Astrocyte (in vitro differentiated cells and primary cell): ENCODE data around the gene EDARADD. TPM values are rescaled to one million over a fixed set of nuclear protein-coding genes. Genes with fewer than 3 reads are reported as not detected.

Source experiments
- DNase-seq: peaks from one replicate; pipeline ENCODE4 v3.0.0-alpha.2; 2010; ENCODE audit warnings: low read depth
- FAIRE-seq: peaks from 2 replicates; lab custom pipeline; 2011; peaks lifted over from hg19 to GRCh38; lab: Jason Lieb, UNC
- H2AFZ ChIP-seq: 2 replicates; pipeline ENCODE4 v1.6.0; 2012; ENCODE audit warnings: low read depth, low read length, inconsistent platforms
- H3K27ac ChIP-seq: 2 replicates; pipeline ENCODE4 v1.5.1; 2011; ENCODE audit warnings: low read depth, low read length, inconsistent platforms
- H3K27me3 ChIP-seq: 2 replicates; pipeline ENCODE4 v1.6.0; 2011; ENCODE audit warnings: low read length, inconsistent platforms; ENCODE audit not compliant: insufficient read depth
- H3K36me3 ChIP-seq: 2 replicates; pipeline ENCODE4 v1.5.1; 2011; ENCODE audit warnings: low read length, inconsistent platforms; ENCODE audit not compliant: insufficient read depth
- H3K4me1 ChIP-seq: 2 replicates; pipeline ENCODE4 v1.5.1; 2011; ENCODE audit warnings: low read length, inconsistent platforms; ENCODE audit not compliant: insufficient read depth
- H3K4me2 ChIP-seq: 2 replicates; pipeline ENCODE4 v1.6.0; 2012; ENCODE audit warnings: low read length, inconsistent platforms
- H3K4me3 ChIP-seq: 2 replicates; pipeline ENCODE4 v1.5.1; 2011; ENCODE audit warnings: low read depth, mild to moderate bottlenecking, low read length, inconsistent platforms; ENCODE audit not compliant: insufficient read depth
- H3K79me2 ChIP-seq: 2 replicates; pipeline ENCODE4 v1.6.0; 2012; ENCODE audit warnings: mild to moderate bottlenecking, low read length, inconsistent platforms; ENCODE audit not compliant: insufficient read depth
- H3K9ac ChIP-seq: 2 replicates; pipeline ENCODE4 v1.6.0; 2012; ENCODE audit warnings: mild to moderate bottlenecking, low read length, inconsistent platforms
- H3K9me3 ChIP-seq: 2 replicates; pipeline ENCODE4 v1.5.1; 2012; ENCODE audit warnings: low read depth, mild to moderate bottlenecking, low read length, inconsistent platforms; ENCODE audit not compliant: insufficient read depth
- H4K20me1 ChIP-seq: 2 replicates; pipeline ENCODE4 v1.6.0; 2012; ENCODE audit warnings: low read length, inconsistent platforms; ENCODE audit not compliant: insufficient read depth
- H3K27ac Mint-ChIP-seq: one replicate; pipeline ENCODE4 v1.8.0; 2021; ENCODE audit warnings: mild to moderate bottlenecking, mixed read lengths; ENCODE audit not compliant: unreplicated experiment
- H3K27me3 Mint-ChIP-seq: one replicate; pipeline ENCODE4 v1.8.0; 2021; ENCODE audit warnings: low read depth, mixed read lengths; ENCODE audit not compliant: unreplicated experiment
- H3K36me3 Mint-ChIP-seq: one replicate; pipeline ENCODE4 v1.8.0; 2021; ENCODE audit warnings: low read depth, mixed read lengths; ENCODE audit not compliant: unreplicated experiment
- H3K4me1 Mint-ChIP-seq: one replicate; pipeline ENCODE4 v1.8.0; 2021; ENCODE audit warnings: low read depth, mixed read lengths; ENCODE audit not compliant: unreplicated experiment
- H3K4me3 Mint-ChIP-seq: one replicate; pipeline ENCODE4 v1.8.0; 2021; ENCODE audit warnings: mild to moderate bottlenecking, moderate library complexity, mixed read lengths; ENCODE audit not compliant: unreplicated experiment
- H3K9me3 Mint-ChIP-seq: one replicate; pipeline ENCODE4 v1.8.0; 2021; ENCODE audit warnings: mild to moderate bottlenecking, mixed read lengths; ENCODE audit not compliant: unreplicated experiment
- CTCF ChIP-seq: IDR thresholded peaks from 2 replicates; pipeline ENCODE4 v1.5.1; 2011; ENCODE audit warnings: low read depth, mild to moderate bottlenecking, inconsistent platforms, low read length, moderate library complexity; ENCODE audit not compliant: insufficient read depth
- EZH2 ChIP-seq: IDR thresholded peaks from 2 replicates; pipeline ENCODE4 v1.6.1; 2012; ENCODE audit warnings: mild to moderate bottlenecking, low read length, inconsistent platforms; ENCODE audit not compliant: insufficient read depth
- total RNA-seq: library from RNA; stranded (reverse); gene quantifications from 2 replicates; pipeline ENCODE4 v1.2.1, GENCODE V29; 2021

Gene EDARADD
- total RNA-seq, 1 donor from 2014 or later, result 0.98 TPM

DNA sequence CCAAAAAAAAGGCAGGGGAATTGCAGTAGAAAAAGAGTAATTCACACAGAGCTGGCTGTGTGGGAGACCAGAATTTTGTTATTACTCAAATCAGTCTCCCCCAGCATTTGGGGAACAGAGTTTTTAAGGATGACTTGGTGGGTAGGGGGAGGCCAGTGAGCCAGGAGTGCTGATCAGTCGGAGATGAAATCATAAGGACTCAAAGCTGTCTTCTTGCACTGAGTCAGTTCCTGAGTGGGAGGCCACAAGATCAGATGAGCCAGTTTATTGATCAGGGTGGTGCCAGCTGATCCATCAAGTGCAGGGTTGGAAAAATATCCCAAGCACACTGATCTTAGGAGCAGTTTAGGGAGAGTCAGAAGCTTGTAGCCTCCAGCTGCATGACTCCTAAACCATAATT, 23.7 kb upstream of the EDARADD start:
- Histone ChIP-seq H3K4me1 (no peaks in the 10 kb centered on the region), H3K4me3 (no peak overlapping the region), H3K27me3 (no peaks in the 10 kb centered on the region), H3K9me3 (no peaks in the 10 kb centered on the region), H3K36me3 (no peaks in the 10 kb centered on the region), H2AFZ (no peak overlapping the region), H3K4me2 (no peak overlapping the region), H3K79me2 (no peaks in the 10 kb centered on the region), H3K9ac (no peak overlapping the region), H4K20me1 (no peaks in the 10 kb centered on the region), H3K27ac (no peak overlapping the region)
- Mint-ChIP-seq H3K9me3 (no peaks in the 10 kb centered on the region), H3K27me3 (no peaks in the 10 kb centered on the region), H3K4me1 (peaks cover 3% of the 10 kb centered on the region), H3K4me3 (no peak overlapping the region), H3K27ac (no peak overlapping the region), H3K36me3 (no peaks in the 10 kb centered on the region)
- no peak for FAIRE-seq
- DNase-seq, result no peak
- TF ChIP-seq CTCF (no peak), EZH2 (no peak)

DNA sequence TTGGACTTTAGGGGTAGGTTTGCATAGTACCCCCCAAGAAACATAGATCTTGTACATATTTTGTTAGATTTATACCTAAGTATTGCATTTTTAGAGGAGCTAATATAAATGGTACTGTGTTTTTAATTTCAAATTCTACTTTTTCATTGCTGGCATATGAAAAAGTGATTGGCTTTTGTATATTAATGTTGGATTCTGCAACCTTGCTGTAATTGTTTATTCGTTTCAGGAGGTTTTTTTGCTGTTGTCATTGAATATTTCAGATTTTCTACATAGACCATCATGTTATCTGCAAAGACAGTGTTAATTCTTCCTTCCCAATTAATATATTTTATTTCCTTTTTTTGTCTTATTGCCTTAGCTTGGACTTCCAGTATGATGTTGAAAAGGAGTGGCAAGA, 23.0 kb upstream of the EDARADD start:
- H3K4me2 ChIP-seq, result no peak overlapping the region
- DNase-seq (no peak), FAIRE-seq (no peak)
- no peaks in the 10 kb centered on the region for H3K4me1 ChIP-seq
- H3K9me3 ChIP-seq, result no peaks in the 10 kb centered on the region
- no peak overlapping the region for H3K4me3 Mint-ChIP-seq
- no peak overlapping the region for H3K4me3 ChIP-seq
- peaks cover 3% of the 10 kb centered on the region for H3K4me1 Mint-ChIP-seq
- H3K27me3 Mint-ChIP-seq, result no peaks in the 10 kb centered on the region
- H3K9ac ChIP-seq, result no peak overlapping the region
- no peaks in the 10 kb centered on the region for H3K36me3 ChIP-seq
- no peaks in the 10 kb centered on the region for H3K79me2 ChIP-seq
- H3K36me3 Mint-ChIP-seq, result no peaks in the 10 kb centered on the region
- H3K27ac Mint-ChIP-seq, result no peak overlapping the region
- no peak for TF ChIP-seq CTCF
- no peak for TF ChIP-seq EZH2
- no peaks in the 10 kb centered on the region for H4K20me1 ChIP-seq
- no peak overlapping the region for H2AFZ ChIP-seq
- no peaks in the 10 kb centered on the region for H3K27me3 ChIP-seq
- no peaks in the 10 kb centered on the region for H3K9me3 Mint-ChIP-seq
- H3K27ac ChIP-seq, result no peak overlapping the region

DNA sequence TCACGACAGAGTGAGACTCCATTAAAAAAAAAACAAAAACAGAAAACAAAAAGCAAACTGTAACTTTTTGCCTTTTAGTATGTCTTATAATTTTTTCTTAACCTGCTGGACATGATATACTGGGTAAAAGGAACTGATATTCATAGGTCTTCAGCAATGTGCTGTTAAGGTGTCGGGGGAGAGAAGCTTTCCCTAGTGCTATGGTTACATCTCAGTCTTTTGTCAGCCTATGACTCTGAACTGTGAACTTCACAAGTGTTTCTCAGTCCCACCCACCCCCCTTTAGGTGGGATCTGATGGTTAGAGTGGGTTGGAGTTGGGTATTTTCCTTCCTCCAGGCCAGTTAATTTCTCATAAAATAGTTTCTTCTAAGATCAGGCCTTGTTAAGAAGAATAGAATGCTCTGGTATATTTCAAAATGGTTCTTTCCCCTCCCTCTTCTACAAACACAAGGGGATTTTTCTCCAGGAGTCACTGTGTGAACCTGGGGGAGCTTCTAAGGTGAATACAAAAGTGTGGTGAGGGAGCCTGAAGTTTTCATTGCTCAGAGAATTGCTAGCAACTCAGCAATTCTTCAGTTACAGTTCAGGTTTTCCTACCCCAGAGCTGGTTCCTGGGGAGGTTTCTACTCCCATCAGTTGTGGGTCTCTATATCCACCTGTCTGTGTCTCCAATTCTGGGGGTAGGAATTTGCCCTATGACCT, 16.1 kb upstream of the EDARADD start:
- no peaks in the 10 kb centered on the region for H3K79me2 ChIP-seq
- H3K27ac ChIP-seq, result no peak overlapping the region
- Mint-ChIP-seq H3K4me1 (no peaks in the 10 kb centered on the region), H3K9me3 (peaks cover 7% of the 10 kb centered on the region), H3K36me3 (no peaks in the 10 kb centered on the region), H3K27me3 (no peaks in the 10 kb centered on the region), H3K4me3 (no peak overlapping the region), H3K27ac (no peak overlapping the region)
- H3K27me3 ChIP-seq, result no peaks in the 10 kb centered on the region
- no peak overlapping the region for H3K4me3 ChIP-seq
- DNase-seq (no peak), FAIRE-seq (no peak)
- H3K36me3 ChIP-seq, result no peaks in the 10 kb centered on the region
- H3K4me1 ChIP-seq, result no peaks in the 10 kb centered on the region
- TF ChIP-seq EZH2 (no peak), CTCF (no peak)
- no peaks in the 10 kb centered on the region for H4K20me1 ChIP-seq
- no peak overlapping the region for H2AFZ ChIP-seq
- no peak overlapping the region for H3K4me2 ChIP-seq
- H3K9ac ChIP-seq, result no peak overlapping the region
- no peaks in the 10 kb centered on the region for H3K9me3 ChIP-seq
